Thoracic aorta (tissue), 2 donors: Measurements from ENCODE around the gene PDSS2. TPM values are rescaled to one million over a fixed set of nuclear protein-coding genes. Genes with fewer than 3 reads are reported as not detected.

Experiments
- ATAC-seq: fragments of 150-250 bp; one replicate; pipeline ENCODE4 v1.8.0; 2017; ENCODE audit warnings: low read depth; ENCODE audit not compliant: insufficient number of reproducible peaks, low FRiP score
- DNase-seq: peaks from one replicate; pipeline ENCODE4 v3.0.0-alpha.2; 2020; ENCODE audit warnings: low spot score
- H3K27ac ChIP-seq, 2 donors: fragments of 200-600 bp; sonication (generic); 1 replicate in 1 of 2; 2 replicates in 1 of 2; pipeline ENCODE4 v1.5.1; 2016; ENCODE audit warnings: mild to moderate bottlenecking in 2 of 2, moderate library complexity in 2 of 2
- H3K27me3 ChIP-seq: fragments of 200-600 bp; sonication (generic); replicated peaks from 2 replicates; pipeline ENCODE4 v1.6.0; 2016; ENCODE audit warnings: mild to moderate bottlenecking; ENCODE audit not compliant: insufficient read depth
- H3K36me3 ChIP-seq: fragments of 200-600 bp; sonication (generic); one replicate; pipeline ENCODE4 v1.5.1; 2016
- H3K4me1 ChIP-seq, 2 donors: fragments of 200-600 bp; sonication (generic); 1 replicate in 1 of 2; 2 replicates in 1 of 2; pipeline versions ENCODE4 v1.5.1 to v1.6.0; 2016; ENCODE audit warnings: low read depth in 2 of 2, mild to moderate bottlenecking in 1 of 2; ENCODE audit not compliant: control insufficient read depth in 1 of 2
- H3K4me3 ChIP-seq: fragments of 200-600 bp; sonication (generic); 2 replicates; pipeline ENCODE4 v1.5.1; 2016; ENCODE audit warnings: mild to moderate bottlenecking
- H3K9me3 ChIP-seq: fragments of 200-600 bp; sonication (generic); 2 replicates; pipeline ENCODE4 v1.5.1; 2016
- CTCF ChIP-seq: fragments of 200-600 bp; sonication (generic); IDR thresholded peaks from one replicate; pipeline ENCODE4 v1.5.1; 2019; ENCODE audit warnings: antibody characterized with exemption
- total RNA-seq, 2 donors: library from RNA; depleted of rRNA; stranded (reverse); fragments of >200 nt; gene quantifications; one replicate each; pipeline versions ENCODE4 v1.1.0 to v1.2.3, GENCODE V29; 2016

Gene PDSS2
- total RNA-seq, 2 donors from 2014 or later = 6.9 to 9.9 TPM

- Histone ChIP-seq H3K27me3 (no peaks in the 10 kb centered on the region), H3K4me3 (no peak overlapping the region), H3K9me3 (peaks cover 6% of the 10 kb centered on the region), H3K36me3 (no peaks in the 10 kb centered on the region), H3K4me1 (no peaks in the 10 kb centered on the region), H3K27ac (no peak overlapping the region)
- TF ChIP-seq CTCF = no peak
- no peak for DNase-seq
- no peak for ATAC-seq
Observed at GRCh38 chr6:107447663-107448216, 11.6 kb downstream of the PDSS2 start.

GRCh38 chr6:107444277-107444676, 15.1 kb downstream of the PDSS2 start:
- no peaks in the 10 kb centered on the region for H3K4me1 ChIP-seq
- H3K9me3 ChIP-seq = peaks cover 6% of the 10 kb centered on the region
- no peak overlapping the region for H3K4me3 ChIP-seq
- TF ChIP-seq CTCF = no peak
- DNase-seq (no peak), ATAC-seq (no peak)
- H3K36me3 ChIP-seq = no peaks in the 10 kb centered on the region
- H3K27ac ChIP-seq = no peak overlapping the region
- no peaks in the 10 kb centered on the region for H3K27me3 ChIP-seq

GRCh38 chr6:107443608-107444267, 15.6 kb downstream of the PDSS2 start:
- Histone ChIP-seq H3K27me3 (no peaks in the 10 kb centered on the region), H3K36me3 (no peaks in the 10 kb centered on the region), H3K4me3 (no peak overlapping the region), H3K4me1 (no peaks in the 10 kb centered on the region), H3K9me3 (peaks cover 6% of the 10 kb centered on the region), H3K27ac (no peak overlapping the region)
- no peak for DNase-seq
- ATAC-seq = no peak
- TF ChIP-seq CTCF = no peak

GRCh38 chr6:107442938-107443607, 16.3 kb downstream of the PDSS2 start:
- Histone ChIP-seq H3K4me1 (no peaks in the 10 kb centered on the region), H3K9me3 (peaks cover 6% of the 10 kb centered on the region), H3K27me3 (no peaks in the 10 kb centered on the region), H3K27ac (no peak overlapping the region), H3K4me3 (no peak overlapping the region), H3K36me3 (no peaks in the 10 kb centered on the region)
- DNase-seq (no peak), ATAC-seq (no peak)
- TF ChIP-seq CTCF = no peak

- H3K9me3 ChIP-seq = no peaks in the 10 kb centered on the region
- no peak overlapping the region for H3K27ac ChIP-seq
- DNase-seq (no peak), ATAC-seq (no peak)
- no peaks in the 10 kb centered on the region for H3K27me3 ChIP-seq
- H3K4me3 ChIP-seq = no peak overlapping the region
- no peak for TF ChIP-seq CTCF
- H3K4me1 ChIP-seq = no peaks in the 10 kb centered on the region
- no peaks in the 10 kb centered on the region for H3K36me3 ChIP-seq
Observed at GRCh38 chr6:107441682-107442081, 17.7 kb downstream of the PDSS2 start.
